Activated naive CD8-positive, alpha-beta T cell treated with anti-CD3 and anti-CD28 coated beads, Interleukin-2, amount 50 U/mL, for 16 hours (primary cell): ENCODE results near the gene LYAR.

Experiments
- DNase-seq: peaks from one replicate; pipeline ENCODE4 v3.0.0-alpha.2; 2020; ENCODE audit warnings: low read depth, low spot score

LYAR gene

GRCh38 chr4:4316150-4316495 is 26.2 kb upstream of the LYAR start:
- DNase-seq = no peak

- DNase-seq = no peak
Measured at GRCh38 chr4:4315461-4316149, 25.7 kb upstream of the LYAR start.

DNA sequence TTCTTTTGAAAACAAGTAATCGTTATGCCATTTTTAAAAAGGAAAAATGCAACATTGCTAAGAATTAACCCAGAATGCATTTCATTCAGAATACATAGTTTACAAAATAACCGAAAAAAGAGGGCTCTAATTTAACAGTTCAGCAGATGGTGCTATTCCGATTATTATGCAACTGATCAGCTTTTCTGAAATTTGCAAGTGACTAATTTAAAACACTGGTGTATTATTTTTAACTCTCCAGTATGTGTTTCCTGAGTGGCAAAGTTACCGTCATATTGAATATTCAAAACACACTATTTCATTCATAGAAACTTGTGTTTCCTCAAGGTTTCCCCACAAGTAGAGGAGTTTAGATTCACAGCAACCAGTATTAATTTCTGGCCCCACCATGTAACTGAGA is 21.2 kb upstream of the LYAR start:
- no peak for DNase-seq

DNA sequence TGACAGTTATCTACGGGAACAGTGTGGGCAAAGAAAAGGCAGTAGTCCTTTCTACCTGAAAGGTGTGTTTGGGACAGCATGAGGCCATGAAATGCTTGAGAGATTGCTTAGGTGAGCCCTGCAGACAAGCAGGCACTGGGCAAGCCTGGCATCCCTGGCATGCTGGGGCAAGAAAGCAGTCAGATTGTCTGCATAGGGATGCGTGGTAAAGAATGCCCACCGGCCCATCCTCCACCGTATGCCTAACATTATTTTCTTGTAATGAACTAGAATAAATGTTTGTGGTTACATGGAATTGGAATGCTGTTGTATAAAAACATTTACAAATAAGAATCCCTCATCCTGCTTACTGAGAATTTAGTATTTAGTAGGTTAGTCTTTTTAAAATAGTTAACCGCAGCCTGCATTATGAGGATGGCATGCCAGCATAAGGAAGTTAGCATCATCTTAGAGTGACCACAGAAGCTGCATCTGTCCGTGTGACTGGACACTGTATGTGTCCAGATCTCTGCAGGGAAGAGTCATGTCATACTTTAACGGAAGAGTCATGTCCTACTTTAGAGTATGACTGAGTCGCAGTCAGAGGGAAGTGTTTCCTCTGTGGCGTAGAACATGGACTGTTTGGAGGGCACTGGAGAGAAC is 19.0 kb upstream of the LYAR start:
- DNase-seq = no peak

GRCh38 chr4:4306920-4307319 is 17.0 kb upstream of the LYAR start:
- no peak for DNase-seq

DNA sequence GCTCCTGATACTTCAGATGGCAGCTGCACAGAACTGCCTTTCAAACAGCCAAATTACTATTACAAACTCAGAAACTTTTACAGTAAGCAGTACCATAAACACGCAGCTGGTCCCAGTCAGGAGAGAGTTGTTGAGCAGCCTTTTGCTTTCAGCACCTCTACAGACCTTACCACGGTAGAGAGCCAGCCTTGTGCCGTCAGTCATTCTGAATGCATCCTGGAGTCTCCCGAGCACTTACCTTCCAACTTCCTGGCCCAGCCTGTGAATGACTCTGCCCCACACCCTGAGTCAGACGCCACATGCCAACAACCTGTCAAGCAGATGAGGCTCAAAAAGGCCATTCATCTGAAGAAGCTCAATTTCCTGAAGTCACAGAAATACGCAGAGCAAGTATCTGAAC is 12.5 kb upstream of the LYAR start:
- DNase-seq = no peak

DNA sequence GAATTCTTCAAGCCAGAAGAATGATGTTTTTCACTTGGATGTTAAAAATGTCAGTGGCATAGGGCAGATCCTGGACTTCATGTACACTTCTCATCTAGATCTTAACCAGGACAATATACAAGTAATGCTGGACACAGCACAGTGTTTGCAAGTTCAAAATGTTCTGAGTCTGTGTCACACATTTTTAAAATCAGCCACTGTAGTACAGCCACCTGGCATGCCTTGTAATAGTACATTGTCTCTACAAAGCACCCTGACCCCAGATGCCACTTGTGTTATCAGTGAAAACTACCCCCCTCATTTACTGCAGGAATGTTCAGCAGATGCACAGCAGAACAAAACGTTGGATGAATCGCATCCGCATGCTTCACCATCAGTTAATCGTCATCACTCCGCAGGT is 12.0 kb upstream of the LYAR start:
- no peak for DNase-seq

- no peak for DNase-seq
Measured at GRCh38 chr4:4299006-4299405, 9.1 kb upstream of the LYAR start.

- DNase-seq = no peak
Measured at GRCh38 chr4:4296283-4296846, 6.4 kb upstream of the LYAR start.

GRCh38 chr4:4293279-4293678 is 3.3 kb upstream of the LYAR start:
- DNase-seq = no peak

GRCh38 chr4:4289597-4289940 is 385 bp downstream of the LYAR start:
- DNase-seq = no peak

DNA sequence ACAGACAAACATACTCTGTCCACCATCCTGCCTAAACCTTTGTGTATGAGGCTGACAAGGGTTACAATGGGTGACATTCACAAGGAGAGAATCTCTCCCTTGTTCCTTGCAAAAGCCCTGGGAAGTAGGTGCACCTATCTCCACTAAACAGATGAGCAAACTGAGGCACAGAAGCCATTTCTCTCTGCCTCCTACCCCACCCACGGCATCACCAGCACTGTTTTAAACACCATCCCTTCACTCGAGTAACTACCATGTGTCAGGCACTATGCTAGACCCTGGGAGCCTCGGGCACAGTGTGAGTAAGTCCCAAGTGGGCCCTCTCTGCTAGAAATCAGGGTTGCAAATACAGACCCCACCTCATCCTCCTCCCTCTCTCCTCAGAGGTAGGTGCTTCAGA is 899 bp downstream of the LYAR start:
- no peak for DNase-seq

GRCh38 chr4:4288098-4288497 is 1.9 kb downstream of the LYAR start:
- no peak for DNase-seq

- no peak for DNase-seq
Measured at GRCh38 chr4:4284827-4285618, 4.9 kb downstream of the LYAR start.

DNA sequence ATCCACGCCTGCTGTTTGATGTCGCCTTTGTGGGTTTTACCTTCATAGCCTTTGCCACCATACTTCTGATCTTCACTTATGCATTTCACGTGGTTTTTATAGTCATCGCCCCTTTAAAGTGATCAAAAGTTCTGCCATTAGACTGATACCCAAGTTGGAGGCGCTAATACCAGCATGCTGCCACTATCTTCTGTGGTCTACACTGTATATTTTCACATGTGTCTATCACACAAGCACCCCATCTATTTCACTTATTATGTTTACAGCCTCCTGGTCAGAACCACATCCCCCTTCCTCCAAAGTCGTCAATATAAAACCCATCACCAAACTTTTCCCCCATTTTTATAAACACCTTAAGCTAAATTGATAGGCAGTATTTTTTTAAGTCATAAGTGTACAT is 8.2 kb downstream of the LYAR start:
- DNase-seq = no peak

GRCh38 chr4:4277531-4277930 is 12.4 kb downstream of the LYAR start:
- DNase-seq = no peak

DNA sequence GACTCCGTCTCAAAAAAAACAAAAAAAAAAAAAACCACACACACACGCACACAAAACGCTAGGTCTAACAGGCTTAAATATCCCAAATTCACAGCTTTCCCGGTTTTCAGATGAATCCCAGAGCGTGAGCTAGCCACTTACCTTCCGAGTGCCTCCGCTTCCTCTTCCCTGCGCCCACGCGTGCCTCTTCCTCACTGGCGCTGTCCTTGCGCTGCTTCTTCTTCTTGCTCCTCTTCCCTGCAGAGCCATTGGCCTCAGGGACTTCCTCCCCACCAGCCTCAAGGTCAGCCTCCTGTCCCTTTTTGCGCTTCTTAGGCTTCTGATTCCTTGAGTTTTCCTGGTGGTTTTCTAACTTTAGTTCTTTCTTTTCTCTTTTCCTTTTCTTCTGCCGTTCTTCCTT is 15.7 kb downstream of the LYAR start:
- no peak for DNase-seq

DNA sequence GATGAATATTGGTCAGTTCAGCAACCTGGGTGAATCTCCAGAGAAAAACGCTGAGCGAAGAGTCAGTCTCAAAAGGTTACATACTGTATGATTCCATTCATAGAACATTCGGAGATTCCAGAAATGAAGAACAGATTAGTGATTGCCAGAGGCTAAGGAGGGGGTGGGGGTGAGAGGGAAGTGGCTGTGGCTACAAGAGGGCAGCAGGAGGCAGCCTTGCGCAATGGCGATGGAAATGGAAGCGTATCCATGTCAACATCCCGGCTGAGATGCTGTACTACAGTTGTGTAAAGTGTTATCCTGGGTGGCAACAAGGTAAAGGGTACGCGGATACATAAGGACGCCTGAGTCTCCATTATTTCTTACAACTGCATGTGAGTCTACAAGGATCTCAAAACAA is 18.0 kb downstream of the LYAR start:
- DNase-seq = no peak

DNA sequence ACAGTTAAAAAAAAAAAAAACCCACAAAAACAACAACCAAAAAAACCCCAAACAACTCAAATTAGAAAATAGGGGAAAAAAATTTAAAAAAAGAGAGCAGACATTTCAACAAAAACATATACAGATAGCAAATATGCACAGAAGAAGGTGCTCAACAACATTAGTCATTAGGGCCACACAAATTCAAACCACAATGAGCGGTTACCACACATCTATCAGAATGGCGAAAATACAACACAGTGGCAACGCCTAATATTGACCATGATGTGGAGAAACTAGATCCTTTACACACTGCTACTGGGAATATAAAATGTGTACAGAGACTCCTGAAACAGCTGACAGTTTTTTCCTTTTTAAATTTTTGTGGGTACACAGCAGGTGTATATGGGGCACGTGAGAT is 19.4 kb downstream of the LYAR start:
- no peak for DNase-seq

DNA sequence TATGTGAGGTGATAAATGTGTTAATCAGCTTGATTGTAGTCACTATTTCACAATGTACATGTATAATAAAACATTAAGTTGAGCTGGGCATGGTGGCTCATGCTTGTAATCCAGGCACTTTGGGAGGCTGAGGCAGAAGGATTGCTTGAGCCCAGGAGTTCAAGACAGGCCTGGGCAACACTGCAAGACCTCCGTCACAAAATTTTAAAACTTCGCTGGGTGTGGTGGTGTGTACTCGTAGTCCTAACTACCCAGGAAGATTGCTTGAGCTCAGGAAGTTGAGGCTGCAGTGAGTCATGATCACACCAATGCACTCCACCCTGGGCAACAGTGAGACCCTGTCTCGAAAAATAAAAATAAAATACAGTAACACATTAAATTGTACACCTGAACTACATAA is 20.1 kb downstream of the LYAR start:
- no peak for DNase-seq

DNA sequence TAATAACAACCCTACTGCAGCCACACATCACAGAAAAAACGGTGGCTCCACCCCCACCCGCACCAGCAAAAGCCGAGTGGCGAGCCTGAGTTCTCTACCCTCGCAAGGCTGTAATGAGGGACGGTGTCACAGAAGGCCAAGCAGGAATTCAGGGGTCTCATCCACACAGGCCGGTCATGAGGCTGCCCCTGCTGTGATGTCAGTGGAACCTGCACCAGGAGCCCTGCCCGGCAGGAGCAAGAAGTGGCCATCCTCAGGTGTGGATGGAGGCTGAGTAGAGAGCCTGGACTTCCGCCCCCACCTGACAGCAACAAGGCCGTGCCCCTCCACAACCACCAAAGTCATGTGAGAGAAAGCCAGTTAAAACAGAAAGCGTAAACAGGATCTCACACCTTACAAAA is 20.6 kb downstream of the LYAR start:
- no peak for DNase-seq

DNA sequence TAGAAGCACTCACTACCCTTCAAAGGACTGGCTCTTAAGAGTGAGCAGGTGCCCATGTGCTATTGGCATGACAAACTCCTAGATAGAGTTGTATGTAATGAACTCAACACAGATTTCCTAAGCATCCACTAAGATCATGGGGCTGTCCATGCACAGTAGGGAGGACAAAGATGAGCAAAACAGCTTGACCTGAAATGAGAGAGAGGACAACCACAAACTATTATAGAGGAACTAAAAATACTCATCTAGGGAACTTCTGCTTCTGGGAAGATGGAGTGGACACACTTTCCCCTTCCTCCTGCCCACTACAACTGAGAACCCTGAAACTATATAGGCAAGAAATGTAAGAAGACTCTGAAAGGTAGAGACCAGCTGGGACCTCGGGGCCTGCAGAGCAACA is 21.2 kb downstream of the LYAR start:
- no peak for DNase-seq

GRCh38 chr4:4267981-4268380 is 22.0 kb downstream of the LYAR start:
- DNase-seq = no peak
